Inflammatory macrophage treated with lipopolysaccharide for 4 hours (primary cell): Measurements from ENCODE around the gene NAP1L4.
A peak's percentile ranks its signal among the peaks of the same experiment; 100 is the strongest.

Source experiments
- DNase-seq: peaks from one replicate; pipeline ENCODE4 v3.0.0-alpha.2; 2020

Gene NAP1L4

DNA sequence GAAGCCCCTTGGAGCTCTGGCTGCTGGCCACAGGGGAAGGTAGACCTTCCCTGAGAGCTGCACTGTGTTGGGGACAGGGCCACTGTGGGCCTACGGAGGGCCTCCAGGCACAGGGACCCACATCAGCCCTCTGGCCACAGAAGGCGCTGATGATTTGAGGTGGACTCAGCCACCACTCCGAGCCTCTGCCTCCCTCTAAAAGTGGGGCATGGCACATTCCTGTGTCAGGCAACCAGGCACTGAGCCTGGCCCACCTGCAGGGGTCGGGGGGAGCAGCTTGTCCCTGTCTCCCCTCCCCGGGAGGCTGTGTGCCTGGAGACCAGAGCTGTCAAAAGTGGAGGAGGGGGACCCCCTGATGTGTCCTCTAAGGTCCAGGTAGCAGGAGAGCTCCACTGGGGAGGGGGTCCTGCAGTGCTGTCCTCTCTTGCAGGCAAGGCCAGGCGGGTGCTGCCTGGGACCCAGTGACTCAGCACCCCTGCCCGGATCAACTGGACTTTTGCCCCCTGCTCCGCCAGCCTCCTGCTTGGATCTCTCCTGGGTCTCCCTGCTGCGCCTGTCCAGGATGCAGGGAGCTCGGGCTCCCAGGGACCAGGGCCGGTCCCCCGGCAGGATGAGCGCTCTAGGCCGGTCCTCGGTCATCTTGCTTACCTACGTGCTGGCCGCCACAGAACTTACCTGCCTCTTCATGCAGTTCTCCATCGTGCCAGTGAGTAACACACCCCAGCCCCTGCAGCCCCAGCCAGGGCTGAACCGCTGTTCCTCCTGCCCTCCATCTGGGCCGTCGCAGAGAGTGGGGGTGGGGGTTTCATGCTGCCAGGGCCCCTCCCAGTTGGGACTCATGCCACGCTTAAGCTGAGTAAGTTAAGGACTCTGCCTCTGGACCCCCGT is 89.1 kb downstream of the NAP1L4 start:
- DNase-seq = no peak

DNA sequence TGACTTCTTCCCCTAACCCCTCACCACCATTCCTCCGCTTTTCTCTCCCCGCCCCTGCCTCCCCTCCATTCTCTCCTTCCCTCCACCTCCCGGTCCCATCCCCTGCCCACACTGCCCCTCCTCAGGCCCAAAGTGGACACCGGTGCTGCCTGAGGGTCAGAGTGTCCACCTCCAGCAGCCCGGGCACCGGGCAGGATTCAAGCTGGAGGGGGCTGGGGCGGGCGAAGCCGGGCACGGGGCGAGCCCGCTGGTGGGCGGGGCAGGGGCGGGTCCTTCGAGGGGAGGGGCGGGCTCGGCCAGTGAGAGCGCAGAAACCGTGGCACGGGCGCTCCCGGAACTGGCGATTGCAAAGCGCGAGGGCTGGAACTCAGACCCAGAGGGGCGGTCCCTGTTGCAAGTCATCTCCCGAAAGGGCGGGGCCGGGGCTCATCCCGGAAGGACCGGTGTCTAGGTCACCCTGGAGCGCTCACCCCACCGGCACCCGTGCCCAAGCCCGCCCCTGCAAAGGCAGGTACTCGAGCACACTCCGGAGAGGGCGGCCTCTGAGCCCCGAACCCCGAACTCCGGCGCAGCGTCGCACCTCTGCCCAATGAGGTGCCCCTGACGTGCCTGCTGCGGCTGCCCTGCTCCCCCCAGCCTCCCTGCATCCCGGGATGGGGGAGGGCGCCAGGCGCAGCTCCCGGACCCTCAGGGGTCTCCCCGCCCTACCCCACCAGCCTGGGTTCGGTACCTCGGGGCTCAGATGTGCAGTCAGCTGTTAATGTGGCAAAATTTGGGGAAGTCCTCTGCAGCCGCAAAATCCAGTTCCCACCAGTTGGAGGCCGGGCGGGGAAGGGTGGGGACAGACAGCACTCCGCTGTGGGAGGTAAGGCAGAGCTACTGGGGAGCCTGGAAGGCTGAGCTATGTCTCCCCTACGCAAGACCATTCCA is 90.0 kb downstream of the NAP1L4 start:
- DNase-seq = peak; percentile 95

DNA sequence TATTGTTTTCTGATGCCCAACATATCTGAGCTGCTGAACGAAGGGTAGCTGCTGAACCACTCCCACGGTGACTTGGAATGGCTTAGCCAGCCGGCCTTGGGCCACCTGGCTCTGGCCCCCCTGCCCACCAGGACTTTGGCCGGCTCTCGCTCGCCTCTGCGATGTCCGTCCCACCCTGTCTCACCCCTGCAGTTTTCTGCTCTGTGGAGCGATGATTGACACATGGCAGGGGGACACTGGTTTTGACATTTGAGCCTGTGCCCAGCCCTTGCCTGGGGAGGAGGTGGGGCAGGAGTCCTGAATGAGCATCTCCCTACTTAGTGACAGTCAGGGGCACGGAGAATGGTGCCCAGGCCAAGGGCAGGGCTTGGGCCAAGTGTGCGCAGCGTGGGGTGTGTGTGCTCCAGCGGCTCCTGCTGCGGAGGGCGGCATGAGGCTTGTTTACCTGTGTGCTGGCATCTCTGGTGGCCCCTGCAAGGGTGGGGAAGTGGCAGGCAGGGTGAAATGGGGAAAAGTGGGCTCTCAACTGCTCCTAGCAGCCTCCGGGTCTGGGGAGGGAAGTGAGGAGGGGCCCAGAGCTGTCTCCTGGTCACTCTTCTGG is 90.8 kb downstream of the NAP1L4 start:
- DNase-seq = no peak

DNA sequence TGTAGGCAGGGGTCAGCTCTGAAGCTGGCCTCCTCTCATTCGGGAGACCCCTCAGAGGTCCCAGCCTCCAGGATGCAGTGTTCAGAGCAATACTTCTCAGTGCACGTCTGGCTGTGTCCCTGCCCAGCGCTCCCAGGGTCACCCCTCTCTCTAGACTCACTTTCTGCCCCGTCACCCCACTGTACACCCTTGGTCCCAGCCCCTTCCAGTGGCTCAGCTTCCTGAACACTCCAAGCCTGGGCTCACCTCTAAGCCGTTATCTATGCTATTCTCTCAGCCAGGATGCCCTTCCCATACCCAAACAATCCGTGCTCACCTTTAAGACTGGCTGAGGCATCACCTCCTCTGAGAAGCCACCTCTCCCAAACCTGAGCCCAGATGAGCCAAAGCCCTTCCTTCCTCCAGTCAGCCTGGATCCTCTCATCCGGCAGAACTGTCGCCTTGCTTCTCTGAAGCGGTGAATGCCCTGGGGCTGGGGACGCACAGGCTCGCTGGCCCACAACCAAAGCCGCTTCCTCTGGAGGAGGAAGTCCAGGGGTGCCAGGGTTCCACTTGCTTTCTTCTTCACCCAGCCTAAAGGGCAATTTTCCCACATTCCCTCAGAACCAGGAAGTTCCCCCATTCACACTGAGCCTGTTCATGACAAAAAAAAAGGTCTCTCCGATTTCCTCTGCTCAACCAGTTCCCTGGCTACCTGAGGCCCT is 92.9 kb downstream of the NAP1L4 start:
- DNase-seq = peak; percentile 54

DNA sequence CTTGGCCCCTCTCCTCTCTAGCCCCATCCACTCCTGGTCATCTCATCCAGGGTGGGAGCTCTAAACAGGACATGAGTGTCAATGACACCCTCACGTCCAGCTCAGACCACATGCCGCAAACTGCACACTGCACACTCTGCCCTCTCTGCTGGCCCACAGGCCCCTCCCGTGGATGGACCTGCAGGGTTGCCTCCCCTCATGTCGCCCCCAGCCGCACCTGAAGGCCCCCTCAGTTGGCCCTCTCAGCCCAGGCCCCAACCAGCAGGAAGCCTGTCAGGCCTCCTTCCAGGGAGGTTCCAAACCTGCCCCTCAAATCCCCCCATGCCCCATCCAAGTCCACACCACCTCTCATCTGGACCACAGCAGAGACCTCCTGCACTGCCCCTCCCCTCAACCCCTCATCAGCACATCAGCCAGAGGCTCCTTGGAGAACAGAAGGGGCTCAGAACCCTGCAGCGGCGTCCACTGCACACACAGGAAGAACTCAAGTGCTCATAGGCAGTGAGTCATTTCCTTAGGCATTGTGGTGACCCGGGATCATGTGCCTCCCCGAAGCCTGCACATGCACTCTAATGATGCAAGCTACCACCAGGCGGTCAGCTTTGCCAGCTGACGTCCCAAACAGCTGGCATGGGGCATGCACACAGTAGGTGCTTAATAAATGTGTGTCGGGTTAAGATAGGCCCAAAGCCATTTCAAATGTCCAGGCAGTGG is 93.6 kb downstream of the NAP1L4 start:
- peak; percentile 93 for DNase-seq

DNA sequence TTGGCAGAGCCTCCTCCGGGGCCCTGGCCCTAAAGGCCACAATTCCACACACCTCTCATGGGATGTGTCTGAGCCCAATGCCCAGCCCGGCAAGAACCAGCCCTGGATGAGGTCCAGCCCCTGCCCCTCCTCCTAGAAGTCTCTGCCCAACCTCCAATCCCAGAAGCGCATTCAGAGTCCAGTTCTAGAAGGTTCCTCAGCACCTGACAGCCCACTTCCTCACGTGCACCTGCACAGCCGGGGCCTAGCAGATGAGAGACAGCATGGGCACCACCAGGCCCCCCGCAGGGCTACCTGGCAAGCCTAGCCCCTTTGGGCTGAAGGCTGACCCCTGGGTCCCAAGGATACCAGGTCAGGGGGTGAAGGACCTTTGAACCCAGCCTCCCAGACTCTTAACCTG is 95.1 kb downstream of the NAP1L4 start:
- no peak for DNase-seq

DNA sequence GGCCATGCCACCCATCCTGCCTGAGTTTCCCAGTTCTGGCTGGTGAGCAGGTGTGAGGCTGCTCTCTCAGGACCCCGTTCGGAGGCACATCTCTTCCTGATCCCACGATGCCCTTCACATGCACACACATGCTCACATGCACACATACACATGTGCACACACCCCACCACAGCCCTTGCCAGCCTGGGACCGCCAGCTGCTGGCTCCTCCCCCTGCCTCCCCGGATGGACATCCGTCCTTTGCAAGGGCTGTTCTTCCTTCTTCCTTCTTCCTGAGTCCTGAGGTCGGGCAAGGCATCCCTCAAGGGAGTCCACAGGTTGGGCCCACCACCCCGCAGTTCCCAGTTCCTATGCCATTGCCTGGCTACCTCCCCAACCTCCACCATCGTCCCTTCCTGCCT is 96.1 kb downstream of the NAP1L4 start:
- DNase-seq = no peak
